HEK293 (cell line): ENCODE measurements around the gene BCOR.

Experiments used
- BCL11A ChIP-seq: fragments of 450-650 bp; formaldehyde crosslinking; IDR thresholded peaks from 2 replicates; pipeline ENCODE4 v1.5.1; 2016; ENCODE audit warnings: low read depth, missing biosample characterization, missing genetic modification characterization
- KLF16 ChIP-seq: fragments of 450-650 bp; formaldehyde crosslinking; IDR thresholded peaks from 2 replicates; pipeline ENCODE4 v1.5.1; 2017; ENCODE audit warnings: missing biosample characterization, missing genetic modification characterization
- KLF8 ChIP-seq: fragments of 450-650 bp; formaldehyde crosslinking; IDR thresholded peaks from 2 replicates; pipeline ENCODE4 v1.5.1; 2016; ENCODE audit warnings: missing biosample characterization, missing genetic modification characterization
- MYNN ChIP-seq: fragments of 450-650 bp; formaldehyde crosslinking; IDR thresholded peaks from 2 replicates; pipeline ENCODE4 v1.5.1; 2016; ENCODE audit warnings: missing biosample characterization, missing genetic modification characterization, borderline replicate concordance
- SETDB1 ChIP-seq: IDR thresholded peaks from one replicate; pipeline ENCODE4 v1.6.1; 2017; ENCODE audit warnings: mild to moderate bottlenecking, low read length, moderate library complexity, mixed read lengths; ENCODE audit not compliant: insufficient read length
- SP3 ChIP-seq: fragments of 450-650 bp; formaldehyde crosslinking; IDR thresholded peaks from 2 replicates; pipeline ENCODE4 v1.5.1; 2016; ENCODE audit warnings: missing biosample characterization, missing genetic modification characterization
- SP7 ChIP-seq: fragments of 450-650 bp; formaldehyde crosslinking; IDR thresholded peaks from 2 replicates; pipeline ENCODE4 v1.5.1; 2016; ENCODE audit warnings: missing biosample characterization, missing genetic modification characterization
- TCF7L2 ChIP-seq: IDR thresholded peaks from 2 replicates; pipeline ENCODE4 v1.6.1; 2011; ENCODE audit warnings: low read depth, mild to moderate bottlenecking, inconsistent platforms, low read length, moderate library complexity, borderline replicate concordance
- TRIM28 ChIP-seq: IDR thresholded peaks from 2 replicates; pipeline ENCODE4 v1.6.1; 2011; ENCODE audit warnings: low read length, control low read depth, borderline replicate concordance
- ZBTB8A ChIP-seq: fragments of 450-650 bp; formaldehyde crosslinking; IDR thresholded peaks from 2 replicates; pipeline ENCODE4 v1.5.1; 2016; ENCODE audit warnings: missing biosample characterization, missing genetic modification characterization
- ZFP69B ChIP-seq: fragments of 450-650 bp; formaldehyde crosslinking; IDR thresholded peaks from 2 replicates; pipeline ENCODE4 v1.5.1; 2016; ENCODE audit warnings: missing biosample characterization, missing genetic modification characterization
- ZNF132 ChIP-seq: fragments of 450-650 bp; formaldehyde crosslinking; IDR thresholded peaks from 2 replicates; pipeline ENCODE4 v1.5.1; 2017; ENCODE audit warnings: missing biosample characterization, missing genetic modification characterization, borderline replicate concordance
- ZNF184 ChIP-seq: fragments of 450-650 bp; IDR thresholded peaks from 2 replicates; pipeline ENCODE4 v1.5.1; 2018; ENCODE audit warnings: missing biosample characterization, mild to moderate bottlenecking, missing genetic modification characterization
- ZNF211 ChIP-seq: fragments of 450-650 bp; formaldehyde crosslinking; IDR thresholded peaks from 2 replicates; pipeline ENCODE4 v1.5.1; 2016; ENCODE audit warnings: low read depth, missing biosample characterization, missing genetic modification characterization
- ZNF223 ChIP-seq: fragments of 450-650 bp; formaldehyde crosslinking; IDR thresholded peaks from 2 replicates; pipeline ENCODE4 v1.5.1; 2016; ENCODE audit warnings: missing biosample characterization, missing genetic modification characterization
- ZNF473 ChIP-seq: fragments of 450-650 bp; formaldehyde crosslinking; IDR thresholded peaks from 2 replicates; pipeline ENCODE4 v1.5.1; 2017; ENCODE audit warnings: missing biosample characterization, missing genetic modification characterization
- ZNF514 ChIP-seq: fragments of 450-650 bp; formaldehyde crosslinking; IDR thresholded peaks from 2 replicates; pipeline ENCODE4 v1.5.1; 2016; ENCODE audit warnings: missing biosample characterization, missing genetic modification characterization
- ZNF529 ChIP-seq: fragments of 450-650 bp; formaldehyde crosslinking; IDR thresholded peaks from 2 replicates; pipeline ENCODE4 v1.5.1; 2017; ENCODE audit warnings: missing genetic modification characterization, missing biosample characterization; ENCODE audit not compliant: insufficient replicate concordance
- ZNF548 ChIP-seq: fragments of 450-650 bp; formaldehyde crosslinking; IDR thresholded peaks from 2 replicates; pipeline ENCODE4 v1.5.1; 2016; ENCODE audit warnings: missing biosample characterization, missing genetic modification characterization
- ZNF549 ChIP-seq: fragments of 450-650 bp; IDR thresholded peaks from 2 replicates; pipeline ENCODE4 v1.5.1; 2018; ENCODE audit warnings: missing biosample characterization, missing genetic modification characterization, mild to moderate bottlenecking, inconsistent platforms, moderate library complexity
- ZNF555 ChIP-seq: fragments of 450-650 bp; formaldehyde crosslinking; conservative IDR thresholded peaks from 2 replicates; pipeline ENCODE4 v1.5.1; 2017; ENCODE audit warnings: missing biosample characterization, mild to moderate bottlenecking, missing genetic modification characterization, inconsistent platforms
- ZNF629 ChIP-seq: fragments of 450-650 bp; formaldehyde crosslinking; IDR thresholded peaks from 2 replicates; pipeline ENCODE4 v1.5.1; 2017; ENCODE audit warnings: missing biosample characterization, missing genetic modification characterization
- ZNF707 ChIP-seq: fragments of 450-650 bp; formaldehyde crosslinking; IDR thresholded peaks from 2 replicates; pipeline ENCODE4 v1.5.1; 2016; ENCODE audit warnings: missing biosample characterization, missing genetic modification characterization
- ZNF843 ChIP-seq: fragments of 450-650 bp; formaldehyde crosslinking; IDR thresholded peaks from 2 replicates; pipeline ENCODE4 v1.5.1; 2016; ENCODE audit warnings: missing biosample characterization, missing genetic modification characterization
- ZXDB ChIP-seq: fragments of 450-650 bp; formaldehyde crosslinking; IDR thresholded peaks from 2 replicates; pipeline ENCODE4 v1.5.1; 2016; ENCODE audit warnings: missing biosample characterization, missing genetic modification characterization
- TF ChIP-seq, protein P1 (sequence below): fragments of 450-650 bp; formaldehyde crosslinking; IDR thresholded peaks from 2 replicates; pipeline ENCODE4 v1.5.1; 2016; ENCODE audit warnings: missing biosample characterization, missing genetic modification characterization
- TF ChIP-seq, protein P2 (sequence below): fragments of 450-650 bp; IDR thresholded peaks from 2 replicates; pipeline ENCODE4 v1.5.1; 2018; ENCODE audit warnings: missing biosample characterization, missing genetic modification characterization
- TF ChIP-seq, protein P3 (sequence below): fragments of 450-650 bp; formaldehyde crosslinking; IDR thresholded peaks from 2 replicates; pipeline ENCODE4 v1.5.1; 2017; ENCODE audit warnings: missing biosample characterization, missing genetic modification characterization
- TF ChIP-seq, protein P4 (sequence below): fragments of 450-650 bp; formaldehyde crosslinking; IDR thresholded peaks from 2 replicates; pipeline ENCODE4 v1.5.1; 2016; ENCODE audit warnings: missing biosample characterization, missing genetic modification characterization, borderline replicate concordance

BCOR gene

DNA sequence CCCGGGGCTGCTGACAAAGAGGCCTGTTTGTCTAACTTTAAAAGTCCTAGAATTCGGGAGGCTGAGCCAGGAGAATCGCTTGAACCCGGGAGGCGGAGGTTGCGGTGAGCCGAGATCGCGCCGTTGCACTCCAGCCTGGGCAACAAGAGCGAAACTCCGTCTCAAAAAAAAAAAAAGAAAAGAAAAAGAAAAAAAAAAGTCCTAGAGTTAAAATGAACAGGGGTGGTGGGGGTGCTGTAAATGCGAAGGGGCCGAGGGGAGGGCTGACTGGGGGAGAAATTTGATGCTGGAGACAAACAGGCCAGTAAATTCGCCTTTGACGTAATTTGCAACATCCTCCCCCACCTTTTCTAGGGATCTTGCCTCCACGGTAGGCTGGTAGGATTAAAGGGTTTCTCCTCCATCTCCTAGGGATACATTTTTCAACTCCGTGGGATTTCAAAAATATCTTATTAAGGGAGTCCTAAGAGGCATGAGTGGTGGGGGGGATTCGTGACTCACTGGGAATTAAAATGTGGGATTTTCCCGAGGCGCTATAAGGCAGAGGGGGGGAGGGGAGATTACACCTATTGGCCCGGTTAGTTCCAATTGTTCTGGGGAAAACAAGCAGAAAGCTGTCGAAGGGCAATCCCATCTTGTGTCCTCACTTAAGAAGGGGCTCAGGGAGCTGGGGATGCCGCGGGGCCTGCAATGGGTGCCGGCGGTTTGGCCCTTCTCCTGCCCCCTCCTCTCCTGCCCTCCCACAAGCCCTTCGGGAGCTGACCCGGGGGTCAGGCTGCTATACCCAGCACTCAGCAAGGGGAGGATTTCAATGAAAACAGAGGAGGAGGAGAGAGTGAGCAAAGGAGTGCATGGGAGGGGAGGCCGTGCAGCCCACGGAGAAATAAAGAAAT, 3.0 kb upstream of the BCOR start (continued):
- TF ChIP-seq, protein P1, sequence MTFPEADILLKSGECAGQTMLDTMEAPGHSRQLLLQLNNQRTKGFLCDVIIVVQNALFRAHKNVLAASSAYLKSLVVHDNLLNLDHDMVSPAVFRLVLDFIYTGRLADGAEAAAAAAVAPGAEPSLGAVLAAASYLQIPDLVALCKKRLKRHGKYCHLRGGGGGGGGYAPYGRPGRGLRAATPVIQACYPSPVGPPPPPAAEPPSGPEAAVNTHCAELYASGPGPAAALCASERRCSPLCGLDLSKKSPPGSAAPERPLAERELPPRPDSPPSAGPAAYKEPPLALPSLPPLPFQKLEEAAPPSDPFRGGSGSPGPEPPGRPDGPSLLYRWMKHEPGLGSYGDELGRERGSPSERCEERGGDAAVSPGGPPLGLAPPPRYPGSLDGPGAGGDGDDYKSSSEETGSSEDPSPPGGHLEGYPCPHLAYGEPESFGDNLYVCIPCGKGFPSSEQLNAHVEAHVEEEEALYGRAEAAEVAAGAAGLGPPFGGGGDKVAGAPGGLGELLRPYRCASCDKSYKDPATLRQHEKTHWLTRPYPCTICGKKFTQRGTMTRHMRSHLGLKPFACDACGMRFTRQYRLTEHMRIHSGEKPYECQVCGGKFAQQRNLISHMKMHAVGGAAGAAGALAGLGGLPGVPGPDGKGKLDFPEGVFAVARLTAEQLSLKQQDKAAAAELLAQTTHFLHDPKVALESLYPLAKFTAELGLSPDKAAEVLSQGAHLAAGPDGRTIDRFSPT (tag by site-specific recombination), result peak; percentile 71
- TF ChIP-seq ZNF211 (tag by site-specific recombination) (no peak), ZNF629 (tag by site-specific recombination) (peak; percentile 89), TRIM28 (no peak), ZNF555 (tag by site-specific recombination) (no peak), TCF7L2 (0 out of 2 replicates have a peak, but pooled peaks have one; percentile 44), ZNF473 (no peak), SP3 (tag by site-specific recombination) (no peak), MYNN (tag by site-specific recombination) (peak; percentile 60; the same call in 1 of the 2 replicates), ZBTB8A (tag by site-specific recombination) (peak; percentile 73), SETDB1 (no peak), ZNF843 (tag by site-specific recombination) (peak; percentile 41; the same call in 1 of the 2 replicates), ZNF514 (no peak), ZNF707 (tag by site-specific recombination) (no peak), ZNF549 (no peak), ZNF223 (tag by site-specific recombination) (no peak), ZNF184 (tag by site-specific recombination) (no peak), ZFP69B (tag by site-specific recombination) (no peak; the same call in 1 of the 2 replicates), KLF16 (tag by site-specific recombination) (0 out of 2 replicates have a peak, but pooled peaks have one; percentile 31), ZNF132 (tag by site-specific recombination) (no peak), SP7 (tag by site-specific recombination) (peak; percentile 58), BCL11A (tag by site-specific recombination) (no peak), ZXDB (tag by site-specific recombination) (peak; percentile 60), ZNF548 (tag by site-specific recombination) (no peak), KLF8 (tag by site-specific recombination) (0 out of 2 replicates have a peak, but pooled peaks have one; percentile 36), ZNF529 (tag by site-specific recombination) (no peak)
- TF ChIP-seq, protein P2, sequence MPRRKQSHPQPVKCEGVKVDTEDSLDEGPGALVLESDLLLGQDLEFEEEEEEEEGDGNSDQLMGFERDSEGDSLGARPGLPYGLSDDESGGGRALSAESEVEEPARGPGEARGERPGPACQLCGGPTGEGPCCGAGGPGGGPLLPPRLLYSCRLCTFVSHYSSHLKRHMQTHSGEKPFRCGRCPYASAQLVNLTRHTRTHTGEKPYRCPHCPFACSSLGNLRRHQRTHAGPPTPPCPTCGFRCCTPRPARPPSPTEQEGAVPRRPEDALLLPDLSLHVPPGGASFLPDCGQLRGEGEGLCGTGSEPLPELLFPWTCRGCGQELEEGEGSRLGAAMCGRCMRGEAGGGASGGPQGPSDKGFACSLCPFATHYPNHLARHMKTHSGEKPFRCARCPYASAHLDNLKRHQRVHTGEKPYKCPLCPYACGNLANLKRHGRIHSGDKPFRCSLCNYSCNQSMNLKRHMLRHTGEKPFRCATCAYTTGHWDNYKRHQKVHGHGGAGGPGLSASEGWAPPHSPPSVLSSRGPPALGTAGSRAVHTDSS (tag by site-specific recombination), result no peak
- TF ChIP-seq, protein P3, sequence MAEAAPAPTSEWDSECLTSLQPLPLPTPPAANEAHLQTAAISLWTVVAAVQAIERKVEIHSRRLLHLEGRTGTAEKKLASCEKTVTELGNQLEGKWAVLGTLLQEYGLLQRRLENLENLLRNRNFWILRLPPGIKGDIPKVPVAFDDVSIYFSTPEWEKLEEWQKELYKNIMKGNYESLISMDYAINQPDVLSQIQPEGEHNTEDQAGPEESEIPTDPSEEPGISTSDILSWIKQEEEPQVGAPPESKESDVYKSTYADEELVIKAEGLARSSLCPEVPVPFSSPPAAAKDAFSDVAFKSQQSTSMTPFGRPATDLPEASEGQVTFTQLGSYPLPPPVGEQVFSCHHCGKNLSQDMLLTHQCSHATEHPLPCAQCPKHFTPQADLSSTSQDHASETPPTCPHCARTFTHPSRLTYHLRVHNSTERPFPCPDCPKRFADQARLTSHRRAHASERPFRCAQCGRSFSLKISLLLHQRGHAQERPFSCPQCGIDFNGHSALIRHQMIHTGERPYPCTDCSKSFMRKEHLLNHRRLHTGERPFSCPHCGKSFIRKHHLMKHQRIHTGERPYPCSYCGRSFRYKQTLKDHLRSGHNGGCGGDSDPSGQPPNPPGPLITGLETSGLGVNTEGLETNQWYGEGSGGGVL (tag by site-specific recombination), result peak; percentile 66
- TF ChIP-seq, protein P4, sequence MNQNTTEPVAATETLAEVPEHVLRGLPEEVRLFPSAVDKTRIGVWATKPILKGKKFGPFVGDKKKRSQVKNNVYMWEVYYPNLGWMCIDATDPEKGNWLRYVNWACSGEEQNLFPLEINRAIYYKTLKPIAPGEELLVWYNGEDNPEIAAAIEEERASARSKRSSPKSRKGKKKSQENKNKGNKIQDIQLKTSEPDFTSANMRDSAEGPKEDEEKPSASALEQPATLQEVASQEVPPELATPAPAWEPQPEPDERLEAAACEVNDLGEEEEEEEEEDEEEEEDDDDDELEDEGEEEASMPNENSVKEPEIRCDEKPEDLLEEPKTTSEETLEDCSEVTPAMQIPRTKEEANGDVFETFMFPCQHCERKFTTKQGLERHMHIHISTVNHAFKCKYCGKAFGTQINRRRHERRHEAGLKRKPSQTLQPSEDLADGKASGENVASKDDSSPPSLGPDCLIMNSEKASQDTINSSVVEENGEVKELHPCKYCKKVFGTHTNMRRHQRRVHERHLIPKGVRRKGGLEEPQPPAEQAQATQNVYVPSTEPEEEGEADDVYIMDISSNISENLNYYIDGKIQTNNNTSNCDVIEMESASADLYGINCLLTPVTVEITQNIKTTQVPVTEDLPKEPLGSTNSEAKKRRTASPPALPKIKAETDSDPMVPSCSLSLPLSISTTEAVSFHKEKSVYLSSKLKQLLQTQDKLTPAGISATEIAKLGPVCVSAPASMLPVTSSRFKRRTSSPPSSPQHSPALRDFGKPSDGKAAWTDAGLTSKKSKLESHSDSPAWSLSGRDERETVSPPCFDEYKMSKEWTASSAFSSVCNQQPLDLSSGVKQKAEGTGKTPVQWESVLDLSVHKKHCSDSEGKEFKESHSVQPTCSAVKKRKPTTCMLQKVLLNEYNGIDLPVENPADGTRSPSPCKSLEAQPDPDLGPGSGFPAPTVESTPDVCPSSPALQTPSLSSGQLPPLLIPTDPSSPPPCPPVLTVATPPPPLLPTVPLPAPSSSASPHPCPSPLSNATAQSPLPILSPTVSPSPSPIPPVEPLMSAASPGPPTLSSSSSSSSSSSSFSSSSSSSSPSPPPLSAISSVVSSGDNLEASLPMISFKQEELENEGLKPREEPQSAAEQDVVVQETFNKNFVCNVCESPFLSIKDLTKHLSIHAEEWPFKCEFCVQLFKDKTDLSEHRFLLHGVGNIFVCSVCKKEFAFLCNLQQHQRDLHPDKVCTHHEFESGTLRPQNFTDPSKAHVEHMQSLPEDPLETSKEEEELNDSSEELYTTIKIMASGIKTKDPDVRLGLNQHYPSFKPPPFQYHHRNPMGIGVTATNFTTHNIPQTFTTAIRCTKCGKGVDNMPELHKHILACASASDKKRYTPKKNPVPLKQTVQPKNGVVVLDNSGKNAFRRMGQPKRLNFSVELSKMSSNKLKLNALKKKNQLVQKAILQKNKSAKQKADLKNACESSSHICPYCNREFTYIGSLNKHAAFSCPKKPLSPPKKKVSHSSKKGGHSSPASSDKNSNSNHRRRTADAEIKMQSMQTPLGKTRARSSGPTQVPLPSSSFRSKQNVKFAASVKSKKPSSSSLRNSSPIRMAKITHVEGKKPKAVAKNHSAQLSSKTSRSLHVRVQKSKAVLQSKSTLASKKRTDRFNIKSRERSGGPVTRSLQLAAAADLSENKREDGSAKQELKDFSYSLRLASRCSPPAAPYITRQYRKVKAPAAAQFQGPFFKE (tag by site-specific recombination), result no peak
